GM10847 (cell line): ENCODE data around the gene LHX3.

Source experiments
- POLR2A ChIP-seq: IDR thresholded peaks from 2 replicates; pipeline ENCODE4 v1.6.1; 2011; ENCODE audit not compliant: insufficient read length; ENCODE audit errors: extremely low read depth

Gene LHX3

DNA sequence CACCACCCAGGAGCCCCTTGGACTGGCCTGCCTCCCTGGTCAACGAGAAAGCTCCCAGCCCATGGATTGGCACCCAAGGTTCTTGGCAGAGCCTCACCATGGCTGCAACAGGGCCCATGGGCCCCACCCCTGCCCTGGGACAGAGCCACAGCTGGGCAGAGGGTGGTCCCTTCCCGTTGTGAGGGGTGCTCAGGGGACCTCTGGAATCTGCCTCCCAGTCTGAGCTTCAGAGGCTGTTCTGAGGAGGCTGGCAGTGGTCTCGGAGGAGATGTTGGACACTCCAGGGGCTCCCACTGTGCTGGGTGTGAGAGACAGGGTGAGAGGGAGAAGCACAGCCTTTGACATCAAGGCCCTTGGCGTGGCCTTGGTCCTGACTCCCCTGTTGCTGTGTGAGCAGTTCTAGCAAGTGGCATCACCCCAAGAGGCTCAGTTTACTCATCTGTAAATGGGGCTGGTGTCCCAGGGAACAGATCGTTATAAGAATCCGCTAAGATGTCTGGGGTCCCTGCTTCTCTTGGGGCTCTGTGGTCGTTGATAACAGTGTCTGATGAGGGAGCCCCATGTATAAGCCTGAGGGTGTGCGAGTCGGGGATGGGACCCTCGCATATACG is 33.0 kb downstream of the LHX3 start:
- TF ChIP-seq POLR2A: no peak

GRCh38 chr9:136171009-136171800 is 33.7 kb downstream of the LHX3 start:
- no peak for TF ChIP-seq POLR2A

GRCh38 chr9:136170006-136170901 is 34.7 kb downstream of the LHX3 start:
- no peak for TF ChIP-seq POLR2A

- TF ChIP-seq POLR2A: no peak
Observed at GRCh38 chr9:136169495-136169894, 35.4 kb downstream of the LHX3 start.

GRCh38 chr9:136163248-136163850 is 41.6 kb downstream of the LHX3 start:
- TF ChIP-seq POLR2A: no peak

GRCh38 chr9:136160995-136161610 is 43.8 kb downstream of the LHX3 start:
- TF ChIP-seq POLR2A: no peak

GRCh38 chr9:136160381-136160841 is 44.5 kb downstream of the LHX3 start:
- no peak for TF ChIP-seq POLR2A

DNA sequence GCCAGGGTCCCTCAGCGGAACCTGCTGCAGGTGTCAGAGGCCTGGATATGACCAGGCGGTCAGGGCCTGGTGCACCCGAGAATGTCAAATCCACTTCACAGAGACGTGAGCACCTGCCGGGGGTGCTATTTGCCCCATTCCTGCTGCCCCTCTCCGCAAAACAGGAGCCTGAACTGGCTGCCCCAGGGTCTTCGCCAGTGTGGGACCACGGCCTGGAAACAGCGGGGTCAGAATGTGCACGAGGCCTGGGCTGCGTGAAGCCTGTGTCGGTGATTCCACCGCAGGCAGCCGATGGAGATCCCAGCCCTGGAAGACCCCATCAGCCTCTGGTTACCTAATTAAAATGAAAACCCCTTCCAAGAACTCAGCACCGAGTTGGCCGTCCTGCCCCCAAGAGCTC is 45.1 kb downstream of the LHX3 start:
- TF ChIP-seq POLR2A: no peak

GRCh38 chr9:136157477-136158265 is 47.3 kb downstream of the LHX3 start:
- TF ChIP-seq POLR2A: no peak

DNA sequence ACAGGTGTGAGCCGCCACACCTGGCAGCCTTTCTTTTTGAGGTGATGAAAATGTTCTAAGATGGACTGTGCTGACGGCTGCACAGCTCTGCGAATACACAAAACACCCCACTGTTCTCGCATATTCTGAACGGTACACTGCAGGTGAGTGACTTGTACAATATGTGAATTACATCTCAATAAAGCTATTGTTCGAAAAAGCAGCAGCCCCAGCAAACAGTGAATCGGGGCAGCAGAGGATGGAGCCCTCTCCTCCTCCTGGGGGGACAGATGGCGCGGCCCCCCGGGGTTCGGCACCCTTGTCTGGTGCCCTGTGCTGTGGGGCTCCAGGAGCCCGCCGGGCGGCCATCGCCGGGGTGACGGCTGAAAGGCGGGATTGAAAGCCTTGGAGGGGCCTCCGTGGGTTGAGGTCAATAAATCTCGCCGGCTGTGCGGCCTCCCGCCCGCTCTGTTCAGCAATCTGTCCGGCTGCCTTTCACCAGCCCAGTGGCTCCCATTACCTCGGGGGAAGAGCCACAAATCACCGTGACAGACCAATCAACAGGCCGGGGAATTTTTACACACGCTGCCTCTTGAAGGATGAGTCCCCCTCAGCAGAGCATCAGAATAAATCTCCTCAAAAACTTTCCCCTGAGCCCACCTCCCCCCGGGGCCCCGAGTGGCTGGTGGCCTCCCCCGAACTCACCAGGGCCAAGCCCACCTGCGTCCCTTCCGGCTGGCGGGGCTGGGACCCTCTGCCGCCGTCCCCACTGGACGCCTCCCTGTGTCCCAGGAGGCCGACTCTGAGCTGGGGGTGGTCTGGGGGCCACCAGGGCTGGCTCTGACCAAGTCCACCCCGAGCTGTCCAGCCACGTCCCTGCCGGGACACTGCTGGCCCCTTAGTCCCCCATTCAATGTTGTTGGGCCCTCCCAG is 48.5 kb downstream of the LHX3 start:
- TF ChIP-seq POLR2A: no peak

DNA sequence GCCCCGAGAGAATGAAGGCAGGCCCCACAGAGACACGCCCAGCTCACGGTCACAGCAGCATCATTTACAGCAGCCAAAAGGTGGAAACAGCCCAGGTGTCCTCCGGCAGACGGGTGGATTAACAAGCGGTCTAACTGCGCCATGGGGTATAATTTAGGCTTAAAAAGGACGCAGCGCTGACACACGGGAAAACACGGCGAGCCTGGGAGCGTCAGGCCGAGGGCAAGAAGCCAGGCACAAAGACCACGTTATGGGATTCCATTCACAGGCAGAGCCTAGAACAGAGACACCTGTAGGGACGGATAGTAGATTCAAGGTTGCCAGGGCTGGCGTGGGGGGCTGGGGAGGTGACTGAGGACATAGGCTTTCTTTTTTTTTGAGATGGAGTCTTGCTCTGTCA is 49.4 kb downstream of the LHX3 start:
- no peak for TF ChIP-seq POLR2A

DNA sequence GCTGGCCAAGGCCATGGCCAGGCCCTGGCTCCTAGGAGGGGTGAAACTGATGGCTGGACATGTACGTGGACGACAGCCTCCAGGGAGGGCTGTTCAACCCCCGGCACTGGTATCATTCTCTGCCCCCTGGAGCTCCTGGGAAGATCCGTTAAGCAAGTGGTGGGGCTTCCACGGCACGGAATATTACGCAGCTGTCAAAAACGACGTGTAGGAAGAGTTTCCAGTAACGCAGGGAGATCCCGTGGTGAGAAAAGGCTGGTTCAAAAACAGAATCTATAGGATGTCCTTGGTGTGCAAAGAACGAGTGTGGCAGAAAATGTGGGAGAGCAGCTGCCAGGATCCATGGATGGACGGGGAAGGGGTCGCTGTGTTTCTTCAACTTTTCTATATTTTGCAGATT is 50.0 kb downstream of the LHX3 start:
- TF ChIP-seq POLR2A: no peak
